ENCODE data around the gene USP3. TPM values are rescaled to one million over a fixed set of nuclear protein-coding genes. Genes with fewer than 3 reads are reported as not detected.

The USP3 gene
- total and polyA plus RNA-seq, 2 of the 4 experiments (the other 2 are of a cell fraction): 17.3 to 52.3 TPM

DNA sequence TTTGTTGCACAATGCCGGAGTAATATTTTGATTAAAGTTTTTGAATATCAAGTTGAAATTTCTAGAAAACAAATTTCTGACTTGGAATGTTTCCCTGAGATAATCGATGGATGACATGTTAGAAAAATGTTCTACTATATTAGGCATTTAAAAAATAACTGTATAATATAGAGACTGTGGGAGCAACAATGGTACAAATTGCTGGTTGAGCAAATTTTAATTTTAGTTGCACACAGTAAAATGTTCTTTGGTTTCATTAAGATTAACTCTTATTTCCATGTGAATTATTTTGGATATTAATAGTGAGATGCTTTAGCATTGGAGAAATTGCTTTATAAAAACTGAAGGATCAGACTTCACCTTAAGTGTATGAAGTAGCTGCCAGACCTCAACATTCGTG lies 9.3 kb downstream of the USP3 start:
- no peak overlapping the region for H2AK5ac ChIP-seq (ENCODE audit: low read depth, low read length)
- no peak overlapping the region for H3K14ac ChIP-seq (replicated peaks; ENCODE audit: low read depth, low read length)
- no peak overlapping the region for H3K23ac ChIP-seq (ENCODE audit: low read depth, low read length)
- WGBS, 2 experiments (ENCODE audit: extremely low coverage in 2 of 2, insufficient read length in 1 of 2): no CpG with 5 or more reads among the region's 3 CpGs
- DNase-seq: no peak
- no peak overlapping the region for H4K8ac ChIP-seq (ENCODE audit: low read depth in 2 of 2, low read length in 2 of 2)
- no peak for ATAC-seq (ENCODE audit: low read depth)
- dilution Hi-C loops (cut with HindIII; ENCODE audit: low sequenced_read_pairs, unreplicated experiment) (no loop called here), in situ Hi-C loops (cut with MboI; ENCODE audit: low sequenced_read_pairs) (loop anchor here (5.0 kb wide), 1 partner anchor 39 kb away; no protein-coding TSS in a partner anchor), intact Hi-C loops (cut with micrococcal nuclease) (no loop called here)
- H2BK5ac ChIP-seq (ENCODE audit: low read depth, low read length, poor library complexity, severe bottlenecking): no peak overlapping the region
- no peak overlapping the region for H2BK120ac ChIP-seq (ENCODE audit: low read depth, low read length)
- no peak overlapping the region for H3K4ac ChIP-seq (ENCODE audit: low read depth, low read length)
- H3K4me2 ChIP-seq (ENCODE audit: low read depth, low read length): no peak overlapping the region
- no peak overlapping the region for H3K56ac ChIP-seq (ENCODE audit: extremely low read depth, insufficient read depth, low read length)
- peaks cover 2% of the 10 kb centered on the region for H3K9me1 ChIP-seq (ENCODE audit: insufficient read depth, low read length)
- H4K5ac ChIP-seq (ENCODE audit: low read depth, low read length): no peak overlapping the region
- peaks cover 33% of the 10 kb centered on the region for H4K20me1 ChIP-seq (ENCODE audit: insufficient read depth, low read length)
- no peaks in the 10 kb centered on the region for H3K27me3 ChIP-seq (ENCODE audit: control insufficient read depth, insufficient read depth, low read length)
- no peak overlapping the region for H4K91ac ChIP-seq (ENCODE audit: insufficient read depth, low read depth, low read length)
- H3K4me1 ChIP-seq (ENCODE audit: control insufficient read depth, insufficient read depth, low read length): peaks cover 9% of the 10 kb centered on the region
- no peaks in the 10 kb centered on the region for H3K36me3 ChIP-seq (ENCODE audit: control insufficient read depth, insufficient read depth, low read length)
- no peak for TF ChIP-seq RCOR1 (IDR thresholded peaks at IDR 0.05; ENCODE audit: insufficient replicate concordance, low read length)
- no peak for TF ChIP-seq CHD1 (IDR thresholded peaks at IDR 0.05; ENCODE audit: low read depth, low read length)
- no peak for TF ChIP-seq MXI1 (IDR thresholded peaks at IDR 0.05; ENCODE audit: borderline replicate concordance, low read depth, low read length)
- no peak for TF ChIP-seq SMC3 (IDR thresholded peaks at IDR 0.05; ENCODE audit: low read depth, low read length)
- TF ChIP-seq BHLHE40 (IDR thresholded peaks at IDR 0.05; ENCODE audit: low read depth, low read length): no peak
- no peak for TF ChIP-seq MAZ (IDR thresholded peaks at IDR 0.05; ENCODE audit: borderline replicate concordance, low read depth, low read length)
- TF ChIP-seq, protein P1, sequence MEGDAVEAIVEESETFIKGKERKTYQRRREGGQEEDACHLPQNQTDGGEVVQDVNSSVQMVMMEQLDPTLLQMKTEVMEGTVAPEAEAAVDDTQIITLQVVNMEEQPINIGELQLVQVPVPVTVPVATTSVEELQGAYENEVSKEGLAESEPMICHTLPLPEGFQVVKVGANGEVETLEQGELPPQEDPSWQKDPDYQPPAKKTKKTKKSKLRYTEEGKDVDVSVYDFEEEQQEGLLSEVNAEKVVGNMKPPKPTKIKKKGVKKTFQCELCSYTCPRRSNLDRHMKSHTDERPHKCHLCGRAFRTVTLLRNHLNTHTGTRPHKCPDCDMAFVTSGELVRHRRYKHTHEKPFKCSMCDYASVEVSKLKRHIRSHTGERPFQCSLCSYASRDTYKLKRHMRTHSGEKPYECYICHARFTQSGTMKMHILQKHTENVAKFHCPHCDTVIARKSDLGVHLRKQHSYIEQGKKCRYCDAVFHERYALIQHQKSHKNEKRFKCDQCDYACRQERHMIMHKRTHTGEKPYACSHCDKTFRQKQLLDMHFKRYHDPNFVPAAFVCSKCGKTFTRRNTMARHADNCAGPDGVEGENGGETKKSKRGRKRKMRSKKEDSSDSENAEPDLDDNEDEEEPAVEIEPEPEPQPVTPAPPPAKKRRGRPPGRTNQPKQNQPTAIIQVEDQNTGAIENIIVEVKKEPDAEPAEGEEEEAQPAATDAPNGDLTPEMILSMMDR (conservative IDR thresholded peaks at IDR 0.05; ENCODE audit: low read depth, low read length): no peak
- TF ChIP-seq, protein P2, sequence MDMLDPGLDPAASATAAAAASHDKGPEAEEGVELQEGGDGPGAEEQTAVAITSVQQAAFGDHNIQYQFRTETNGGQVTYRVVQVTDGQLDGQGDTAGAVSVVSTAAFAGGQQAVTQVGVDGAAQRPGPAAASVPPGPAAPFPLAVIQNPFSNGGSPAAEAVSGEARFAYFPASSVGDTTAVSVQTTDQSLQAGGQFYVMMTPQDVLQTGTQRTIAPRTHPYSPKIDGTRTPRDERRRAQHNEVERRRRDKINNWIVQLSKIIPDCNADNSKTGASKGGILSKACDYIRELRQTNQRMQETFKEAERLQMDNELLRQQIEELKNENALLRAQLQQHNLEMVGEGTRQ (IDR thresholded peaks at IDR 0.05; ENCODE audit: low read depth, low read length): no peak
- no peak for TF ChIP-seq POLR2A (IDR thresholded peaks at IDR 0.05; ENCODE audit: low read depth, low read length)
- TF ChIP-seq, protein P3, sequence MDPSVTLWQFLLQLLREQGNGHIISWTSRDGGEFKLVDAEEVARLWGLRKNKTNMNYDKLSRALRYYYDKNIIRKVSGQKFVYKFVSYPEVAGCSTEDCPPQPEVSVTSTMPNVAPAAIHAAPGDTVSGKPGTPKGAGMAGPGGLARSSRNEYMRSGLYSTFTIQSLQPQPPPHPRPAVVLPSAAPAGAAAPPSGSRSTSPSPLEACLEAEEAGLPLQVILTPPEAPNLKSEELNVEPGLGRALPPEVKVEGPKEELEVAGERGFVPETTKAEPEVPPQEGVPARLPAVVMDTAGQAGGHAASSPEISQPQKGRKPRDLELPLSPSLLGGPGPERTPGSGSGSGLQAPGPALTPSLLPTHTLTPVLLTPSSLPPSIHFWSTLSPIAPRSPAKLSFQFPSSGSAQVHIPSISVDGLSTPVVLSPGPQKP (IDR thresholded peaks at IDR 0.05; ENCODE audit: borderline replicate concordance, low read depth, low read length): no peak
- TF ChIP-seq NFE2L2 (IDR thresholded peaks at IDR 0.05; ENCODE audit: low read depth, low read length): no peak
- no peak for TF ChIP-seq RFX5 (IDR thresholded peaks at IDR 0.05; ENCODE audit: low read depth, low read length)
- no peak for TF ChIP-seq MAFK (IDR thresholded peaks at IDR 0.05; ENCODE audit: low read depth, low read length)
- no peak for TF ChIP-seq FOS (IDR thresholded peaks at IDR 0.05; ENCODE audit: low read depth, low read length)
- no peak for TF ChIP-seq CEBPB (IDR thresholded peaks at IDR 0.05; ENCODE audit: low read depth, low read length)
- no peak for TF ChIP-seq RAD21 (IDR thresholded peaks at IDR 0.05; ENCODE audit: low read length)
- H3K18ac ChIP-seq (ENCODE audit: low read depth, low read length): no peak overlapping the region
- no peaks in the 10 kb centered on the region for H3K9me3 ChIP-seq (ENCODE audit: control insufficient read depth, insufficient read depth, low read length)
- H2BK15ac ChIP-seq (ENCODE audit: low read depth, low read length): no peak overlapping the region
- no peak overlapping the region for H2AFZ ChIP-seq (replicated peaks; ENCODE audit: low read length, poor library complexity)
- no peak overlapping the region for H3K9ac ChIP-seq (ENCODE audit: low read depth, low read length)
- H3K27ac ChIP-seq (ENCODE audit: insufficient read depth, low read length): no peak overlapping the region
- CTCF ChIA-PET: no interaction called here
- no peak overlapping the region for H3K4me3 ChIP-seq (ENCODE audit: insufficient read depth, low read depth, low read length)
- no peak overlapping the region for H2BK20ac ChIP-seq (ENCODE audit: low read depth, low read length)
- POLR2A ChIA-PET (ENCODE audit: unreplicated experiment): no interaction called here
- peaks cover 18 to 55% of the 10 kb centered on the region in 2 experiments for H3K79me1 ChIP-seq (ENCODE audit: low read depth in 1 of 2, low read length in 2 of 2)
- H2AK9ac ChIP-seq (replicated peaks; ENCODE audit: low read depth, low read length, poor library complexity): no peak overlapping the region
- BruUV-seq (replicated peaks): no TSS peak
